NCI-H1417 treated with DMSO at 0.1 percent for 48 hours (cell line): ENCODE measurements around the gene GPSM3.
"Not testable (repeated sequence)": the region's sequence is repeated elsewhere in the genome, so short reads cannot be mapped to it uniquely, and the experiment has no call there.

Experiments used
- DNase-seq: peaks from one replicate; lab custom pipeline; 2025; lab: John Stamatoyannopoulos, UW

Gene GPSM3

DNA sequence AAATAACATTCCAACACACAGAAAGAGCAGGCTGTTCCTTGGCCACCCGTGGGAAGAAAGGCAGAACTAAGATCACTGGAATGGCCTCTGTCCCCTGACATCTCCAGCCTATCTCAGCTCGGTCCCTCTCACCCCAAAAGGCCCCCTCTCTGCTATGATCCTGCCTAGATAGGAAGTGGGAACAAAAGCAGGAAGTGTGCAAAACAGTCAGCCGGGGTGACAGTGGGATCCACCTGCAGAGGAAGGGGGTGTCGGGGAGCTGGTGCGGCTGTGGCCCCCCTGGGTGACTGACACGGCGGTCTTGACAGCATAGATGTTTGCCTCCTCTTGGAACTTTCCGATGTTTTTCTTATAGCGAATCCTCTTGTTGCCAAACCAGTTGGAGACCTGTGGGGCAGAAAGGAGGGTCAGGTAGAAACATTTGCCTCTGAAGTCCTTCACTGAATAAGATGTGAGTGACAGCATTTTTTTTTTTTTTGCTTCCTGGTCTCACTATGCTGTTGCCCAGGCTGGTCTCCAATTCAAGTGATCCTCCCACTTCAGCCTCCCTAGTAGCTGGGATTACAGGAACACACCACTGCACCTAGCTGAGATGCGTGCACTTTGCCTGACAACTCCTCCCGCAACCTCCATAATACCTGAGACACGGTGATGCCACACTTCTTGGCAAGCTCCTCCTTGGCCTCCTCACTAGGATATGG is 5.3 kb downstream of the GPSM3 start:
- no peak for DNase-seq

DNA sequence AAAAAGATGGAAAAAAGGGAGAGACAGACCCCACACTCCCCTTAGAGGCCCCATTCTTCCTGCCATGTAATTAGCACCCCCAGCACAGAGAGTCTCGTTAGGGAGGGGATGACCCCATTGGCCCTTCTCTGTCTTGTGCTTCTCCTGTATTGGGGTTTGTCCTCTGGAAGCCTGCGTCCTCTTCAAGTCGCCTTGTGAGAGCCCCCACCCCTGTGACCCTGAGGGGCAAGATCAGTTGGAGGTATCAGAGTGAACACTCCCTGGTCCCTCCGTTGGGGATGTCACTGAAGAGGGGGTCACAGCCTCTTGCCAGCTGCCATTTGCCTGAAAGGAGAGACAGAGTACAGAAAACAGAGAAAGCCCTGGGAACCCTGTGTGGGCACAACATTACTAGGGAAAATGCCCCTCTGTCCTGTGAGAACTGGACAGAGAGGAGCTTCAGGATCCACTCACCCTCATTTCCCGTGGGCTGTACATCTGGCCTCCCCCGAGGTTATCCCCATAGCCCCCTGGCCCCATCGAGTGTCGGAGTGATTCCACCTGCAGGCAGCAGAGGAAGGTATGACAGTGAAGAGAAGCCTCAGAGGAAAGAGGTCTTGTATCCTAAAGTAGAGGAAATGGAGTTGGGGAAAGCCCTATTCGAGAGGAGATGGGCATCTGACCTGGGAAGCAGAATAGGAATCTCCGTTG is 6.1 kb downstream of the GPSM3 start:
- DNase-seq: not testable (repeated sequence)

DNA sequence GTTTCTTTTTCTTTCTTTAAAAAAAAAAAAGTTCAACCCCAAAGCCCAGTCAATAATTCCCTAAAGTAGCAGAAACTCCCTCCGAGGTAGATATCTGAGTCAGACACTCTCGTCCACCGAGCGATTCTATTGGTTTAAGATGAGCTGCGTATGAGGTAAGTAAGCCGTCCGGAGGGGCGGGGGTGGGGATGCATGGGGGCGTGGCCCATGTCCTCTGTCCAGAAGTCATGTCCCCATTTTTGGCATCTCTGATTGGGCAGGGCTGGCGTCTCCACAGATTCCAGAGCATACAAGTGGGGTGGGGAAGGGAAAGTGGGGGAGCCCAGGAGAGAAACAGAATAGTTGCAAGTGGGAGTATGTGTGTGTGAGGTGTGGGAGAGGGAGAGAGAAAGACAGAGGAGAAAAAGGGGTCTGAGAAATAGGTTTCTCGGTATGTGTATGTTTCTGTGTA is 6.7 kb downstream of the GPSM3 start:
- not testable (repeated sequence) for DNase-seq

DNA sequence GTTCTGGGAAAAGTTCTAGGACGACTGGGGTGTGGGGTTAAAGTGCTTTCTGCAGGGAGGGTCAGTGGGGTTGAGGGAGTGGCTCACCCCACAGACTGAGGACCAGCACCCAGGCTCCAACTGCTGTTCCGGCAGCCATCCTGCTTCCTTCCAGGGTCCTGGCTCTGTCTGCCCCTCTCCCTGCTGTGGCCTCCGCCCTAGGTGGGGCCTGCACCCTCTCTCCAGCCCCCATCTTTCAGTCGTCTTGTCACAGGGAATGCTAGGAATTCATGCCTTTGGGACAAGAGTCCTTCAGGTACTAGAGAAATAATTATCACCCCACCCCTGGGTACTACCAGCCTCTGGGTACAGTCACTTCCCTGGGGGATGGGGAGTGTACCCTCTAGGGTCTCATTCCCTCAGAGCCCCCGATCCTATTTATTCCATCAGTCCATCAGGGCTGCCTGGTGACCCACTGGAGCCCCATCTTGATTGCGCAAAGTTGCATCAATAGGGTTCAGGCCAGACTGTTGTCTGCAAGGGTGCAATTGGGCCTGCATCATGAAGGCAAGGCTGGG is 8.3 kb downstream of the GPSM3 start, which contains the start of gene AGER:
AGER (minus strand) TSS at position 170 of the 557 bp plus-strand sequence; CDS start at position 139, 31 bp downstream.
- no peak for DNase-seq

DNA sequence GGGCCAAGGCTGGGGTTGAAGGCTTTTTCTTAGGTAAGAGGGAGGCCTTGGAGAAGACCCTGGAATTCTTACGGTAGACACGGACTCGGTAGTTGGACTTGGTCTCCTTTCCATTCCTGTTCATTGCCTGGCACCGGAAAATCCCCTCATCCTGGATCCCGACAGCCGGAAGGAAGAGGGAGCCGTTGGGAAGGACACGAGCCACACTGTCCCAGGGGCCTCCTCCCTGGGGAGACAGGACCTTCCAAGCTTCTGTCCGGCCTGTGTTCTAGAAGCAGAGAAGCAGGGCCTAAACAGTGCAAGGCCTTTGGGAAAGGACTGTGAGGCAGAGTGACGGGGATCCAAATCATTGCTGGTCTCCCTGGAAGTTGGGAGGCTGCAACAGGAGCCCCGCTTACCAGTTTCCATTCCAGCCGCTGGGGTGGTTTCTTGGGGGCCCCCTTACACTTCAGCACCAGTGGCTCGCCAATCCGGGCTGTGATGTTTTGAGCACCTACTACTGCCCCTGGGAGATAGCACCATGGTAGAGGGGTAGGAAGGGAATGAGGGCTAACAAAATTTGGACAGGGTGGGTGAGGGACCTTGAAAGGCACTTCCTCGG is 8.9 kb downstream of the GPSM3 start:
- no peak for DNase-seq

DNA sequence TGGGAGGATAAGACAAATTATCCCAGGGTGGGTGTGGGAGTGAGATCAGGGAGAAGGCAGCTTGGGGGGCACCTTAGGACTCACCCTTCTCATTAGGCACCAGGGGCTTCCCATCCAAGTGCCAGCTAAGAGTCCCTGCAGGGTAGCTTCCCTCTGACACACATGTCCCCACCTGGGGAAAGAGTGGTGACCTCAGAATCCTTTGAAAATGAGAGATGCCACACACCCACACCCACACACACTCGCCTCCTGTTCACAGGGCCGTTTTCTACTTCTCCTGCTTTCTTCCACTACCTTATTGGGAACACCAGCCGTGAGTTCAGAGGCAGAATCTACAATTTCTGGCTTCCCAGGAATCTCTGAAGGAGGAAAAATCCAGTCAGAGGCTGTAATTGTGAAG is 9.4 kb downstream of the GPSM3 start:
- no peak for DNase-seq

DNA sequence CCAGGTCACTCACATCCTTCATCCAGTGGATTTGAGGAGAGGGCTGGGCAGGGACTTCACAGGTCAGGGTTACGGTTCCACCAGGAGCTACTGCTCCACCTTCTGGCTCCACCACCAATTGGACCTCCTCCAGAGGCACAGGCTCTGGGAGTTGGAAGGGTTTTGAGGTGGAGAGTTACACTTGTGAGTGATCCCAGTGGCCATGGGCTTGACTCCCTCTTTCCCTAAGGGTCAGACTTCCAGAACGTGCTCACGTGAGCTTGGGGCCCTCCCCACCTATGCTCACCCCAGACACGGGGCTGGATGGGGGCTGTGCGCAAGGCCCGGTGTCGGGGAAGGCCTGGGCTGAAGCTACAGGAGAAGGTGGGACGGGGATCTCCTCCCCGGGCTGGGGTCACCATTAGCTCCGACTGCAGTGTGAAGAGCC is 9.9 kb downstream of the GPSM3 start:
- no peak for DNase-seq

DNA sequence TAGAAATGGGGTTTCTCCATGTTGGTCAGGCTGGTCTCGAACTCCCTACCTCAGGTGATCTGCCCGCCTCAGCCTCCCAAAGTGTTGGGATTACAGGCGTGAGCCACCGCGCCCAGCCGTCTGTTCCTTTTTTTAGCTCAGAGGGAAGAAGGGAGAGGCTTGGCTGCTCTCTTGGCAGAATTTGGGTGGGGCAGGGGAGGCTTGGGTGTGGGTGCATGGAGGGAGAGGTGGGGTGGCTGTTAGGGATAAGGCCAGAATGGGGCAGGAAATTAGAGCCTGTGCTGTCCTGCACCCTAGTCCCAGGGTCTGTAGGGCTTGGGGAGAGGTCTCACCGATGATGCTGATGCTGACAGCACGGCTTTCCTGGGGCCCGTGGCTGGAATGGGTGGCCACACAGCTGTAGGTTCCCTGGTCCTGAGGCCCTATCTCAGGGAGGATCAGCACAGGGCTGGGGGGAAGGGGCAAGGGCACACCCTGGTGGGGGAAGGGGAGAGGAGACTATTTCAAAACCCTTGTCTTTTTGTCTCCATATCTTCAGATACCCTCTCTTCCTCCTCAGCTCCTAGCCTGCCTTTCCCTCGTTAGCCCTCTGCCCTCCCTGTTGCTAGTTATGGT is 10.4 kb downstream of the GPSM3 start:
- no peak for DNase-seq

DNA sequence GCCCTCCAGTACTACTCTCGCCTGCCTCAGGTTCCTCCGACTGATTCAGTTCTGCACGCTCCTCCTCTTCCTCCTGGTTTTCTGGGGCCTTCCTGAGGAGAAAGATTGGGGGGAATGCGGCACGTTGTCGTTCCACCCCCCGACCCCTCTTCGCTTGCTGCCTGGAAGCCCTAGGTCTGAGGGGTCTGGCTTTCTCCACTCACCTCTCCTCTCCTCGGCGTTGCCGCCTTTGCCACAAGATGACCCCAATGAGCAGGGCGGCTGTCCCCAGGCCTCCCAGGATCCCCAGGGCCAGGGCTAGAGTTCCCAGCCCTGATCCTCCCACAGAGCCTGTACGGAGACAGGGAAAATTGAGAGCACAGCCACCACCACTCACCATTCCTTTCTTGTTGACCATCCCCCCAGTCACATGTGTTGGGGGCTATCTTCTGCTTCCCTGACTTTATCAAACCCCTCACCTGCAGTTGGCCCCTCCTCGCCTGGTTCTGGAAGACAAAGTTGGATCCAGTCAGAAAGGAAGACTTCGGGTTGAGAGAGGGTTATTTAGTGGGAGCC is 11.2 kb downstream of the GPSM3 start:
- no peak for DNase-seq

DNA sequence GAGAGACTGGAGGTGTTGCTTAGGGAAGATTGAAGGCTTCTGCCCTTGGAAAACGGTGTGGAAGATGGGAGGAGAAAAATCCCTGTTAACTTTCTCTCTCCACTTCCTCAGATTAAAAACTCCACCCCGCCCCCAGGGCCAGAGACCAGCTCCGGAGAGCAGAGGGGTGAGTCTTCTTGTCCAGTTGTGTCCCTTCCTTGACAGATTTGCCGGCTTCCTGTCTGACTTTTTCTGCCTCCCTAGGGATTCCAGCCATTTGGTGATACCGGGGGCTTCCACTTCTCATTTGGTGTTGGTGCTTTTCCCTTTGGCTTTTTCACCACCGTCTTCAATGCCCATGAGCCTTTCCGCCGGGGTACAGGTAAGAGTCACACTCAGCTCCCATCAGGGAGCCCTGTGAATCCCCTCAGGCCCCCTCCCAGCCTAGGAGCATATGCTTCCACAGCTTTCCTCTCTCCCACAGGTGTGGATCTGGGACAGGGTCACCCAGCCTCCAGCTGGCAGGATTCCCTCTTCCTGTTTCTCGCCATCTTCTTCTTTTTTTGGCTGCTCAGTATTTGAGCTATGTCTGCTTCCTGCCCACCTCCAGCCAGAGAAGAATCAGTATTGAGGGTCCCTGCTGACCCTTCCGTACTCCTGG is 12.6 kb downstream of the GPSM3 start:
- no peak for DNase-seq

DNA sequence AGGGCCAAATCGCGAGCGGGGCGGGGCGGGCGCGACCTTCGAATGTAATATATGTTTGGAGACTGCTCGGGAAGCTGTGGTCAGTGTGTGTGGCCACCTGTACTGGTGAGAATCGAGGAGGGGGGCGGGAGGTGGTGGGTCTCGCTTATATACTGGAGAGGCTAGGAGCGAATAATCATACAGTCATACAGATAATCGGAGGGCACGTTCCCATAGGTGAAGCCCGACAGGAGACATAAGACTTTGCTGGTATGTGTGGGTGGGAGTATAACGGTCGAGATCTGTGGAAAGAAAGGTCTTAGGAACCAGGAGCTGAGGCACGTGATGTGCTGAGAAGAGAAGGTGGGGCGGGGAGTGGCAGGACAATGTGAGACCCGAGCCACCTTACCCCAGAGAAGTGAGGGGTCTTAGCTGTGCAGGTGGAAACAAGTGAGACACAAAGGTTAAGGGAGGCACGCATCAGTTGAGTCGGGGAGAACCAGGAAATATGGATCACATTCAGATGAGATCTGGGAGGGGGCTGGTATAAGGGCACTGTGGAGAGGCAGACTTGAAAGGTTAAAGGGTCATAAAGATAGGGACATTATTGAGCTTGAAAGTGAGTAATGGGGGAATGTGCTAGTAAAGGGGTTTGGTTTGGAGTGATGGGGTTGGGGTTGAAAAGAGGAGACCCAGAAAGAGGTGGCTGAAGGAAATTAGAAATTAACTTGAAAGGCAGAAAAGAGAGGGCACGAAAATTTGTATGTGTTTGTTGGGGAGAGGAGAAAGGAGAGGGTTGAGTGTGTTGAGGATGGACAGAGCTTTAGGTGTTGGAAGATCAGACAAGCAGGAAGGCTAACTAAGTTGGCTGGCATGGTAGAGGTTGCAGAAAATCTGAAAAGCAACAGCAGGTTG is 13.6 kb downstream of the GPSM3 start:
- no peak for DNase-seq

DNA sequence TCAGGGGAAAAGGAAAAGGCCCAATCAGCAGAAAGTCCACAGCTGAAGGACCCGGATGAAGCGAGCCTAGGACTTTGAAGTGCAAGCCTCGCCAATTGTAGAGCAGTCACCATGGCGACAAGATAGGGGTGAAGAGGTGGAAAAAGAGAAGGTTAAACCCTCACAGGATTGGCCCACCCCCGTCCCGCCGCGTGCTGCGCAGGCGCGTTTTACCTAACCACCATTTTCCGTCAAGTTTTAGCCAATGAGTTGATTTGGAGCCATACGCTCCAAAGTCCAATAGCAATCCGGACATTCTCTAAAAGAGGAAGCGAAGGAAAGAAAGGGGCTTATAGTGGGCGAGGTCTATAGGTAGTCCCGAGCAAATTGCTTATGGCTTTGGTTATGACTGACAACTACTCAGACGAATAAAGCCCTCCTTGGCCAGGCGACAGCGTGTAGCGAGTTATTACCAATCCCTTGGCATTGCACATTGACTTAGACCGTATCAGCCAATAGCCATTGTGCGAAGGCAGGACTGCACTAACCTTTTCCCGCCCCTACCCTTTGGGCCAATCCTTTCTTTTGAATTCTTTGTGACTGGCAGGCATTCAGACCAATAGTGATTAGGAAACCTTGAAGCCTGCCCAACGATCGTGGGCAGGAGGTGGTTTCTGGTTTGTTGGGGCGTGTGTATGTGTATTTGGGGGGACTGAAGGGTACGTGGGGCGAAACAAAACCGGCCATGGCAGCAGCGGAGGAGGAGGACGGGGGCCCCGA is 14.5 kb downstream of the GPSM3 start, which contains the start of gene RNF5:
RNF5 (plus strand) TSS at position 618 of the 759 bp plus-strand sequence; CDS start at position 725, 107 bp downstream.
- peak; percentile 97 for DNase-seq

DNA sequence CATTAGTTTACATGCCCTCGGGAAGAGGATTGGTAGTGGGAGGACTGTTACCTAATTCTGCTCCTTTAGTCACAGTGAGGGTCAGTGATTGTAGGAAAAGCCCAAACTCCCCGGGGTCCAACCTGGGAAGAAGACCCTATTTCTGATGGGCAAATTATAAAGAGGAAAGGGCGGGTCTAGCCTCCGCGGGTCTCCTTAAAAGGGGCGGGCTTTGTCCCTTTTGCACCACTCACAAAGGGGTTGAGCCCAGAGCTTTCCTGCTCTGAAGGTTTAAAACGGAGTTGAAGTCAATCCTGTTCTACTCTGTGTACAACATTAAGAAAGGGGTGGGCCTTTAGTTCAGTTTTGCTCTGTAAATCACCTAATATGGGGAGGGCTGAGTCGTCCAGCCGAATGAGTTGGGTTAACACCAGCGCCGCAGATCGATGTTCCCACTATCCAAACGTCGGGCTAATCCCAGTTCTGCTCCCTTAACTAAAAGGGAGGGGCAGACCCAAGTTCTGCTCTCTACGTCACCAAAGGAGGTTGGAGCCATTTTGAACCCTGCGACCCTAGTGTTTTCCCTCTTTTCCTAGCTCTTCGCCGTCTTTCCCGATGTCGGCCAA is 15.2 kb downstream of the GPSM3 start:
- DNase-seq: no peak

DNA sequence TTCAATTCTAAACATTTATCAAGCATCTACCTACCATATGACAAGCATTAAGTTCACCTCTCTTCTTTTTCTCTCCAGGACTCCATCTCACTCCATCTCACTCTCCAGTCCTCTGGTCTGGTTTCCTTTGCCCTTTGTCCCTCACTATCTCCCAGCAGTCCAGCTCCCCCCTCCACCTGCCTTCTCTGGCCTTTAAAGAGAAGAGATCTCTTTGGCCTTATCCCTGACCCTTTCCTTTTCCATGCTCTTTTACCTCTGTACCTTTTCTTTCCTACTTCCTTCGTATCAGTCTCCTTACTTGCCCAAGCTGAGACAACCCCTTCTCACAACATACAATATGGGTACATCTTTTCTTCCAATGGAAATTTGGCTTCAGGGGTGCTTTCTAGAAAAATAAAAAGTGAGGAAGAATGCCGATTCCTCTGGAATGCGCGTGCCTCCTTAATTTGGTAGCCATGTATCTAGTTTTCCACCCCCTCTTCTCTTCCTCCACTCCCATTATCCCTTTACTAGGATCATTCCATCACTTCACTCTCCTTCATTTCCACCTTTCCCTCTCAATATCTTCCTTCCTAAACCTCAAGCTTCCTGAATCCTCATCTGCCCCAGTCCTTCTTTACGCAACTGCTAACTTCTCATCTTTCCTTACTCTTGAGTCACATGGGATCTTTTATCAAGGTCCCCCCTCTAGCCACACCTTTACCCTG is 15.8 kb downstream of the GPSM3 start:
- no peak for DNase-seq

DNA sequence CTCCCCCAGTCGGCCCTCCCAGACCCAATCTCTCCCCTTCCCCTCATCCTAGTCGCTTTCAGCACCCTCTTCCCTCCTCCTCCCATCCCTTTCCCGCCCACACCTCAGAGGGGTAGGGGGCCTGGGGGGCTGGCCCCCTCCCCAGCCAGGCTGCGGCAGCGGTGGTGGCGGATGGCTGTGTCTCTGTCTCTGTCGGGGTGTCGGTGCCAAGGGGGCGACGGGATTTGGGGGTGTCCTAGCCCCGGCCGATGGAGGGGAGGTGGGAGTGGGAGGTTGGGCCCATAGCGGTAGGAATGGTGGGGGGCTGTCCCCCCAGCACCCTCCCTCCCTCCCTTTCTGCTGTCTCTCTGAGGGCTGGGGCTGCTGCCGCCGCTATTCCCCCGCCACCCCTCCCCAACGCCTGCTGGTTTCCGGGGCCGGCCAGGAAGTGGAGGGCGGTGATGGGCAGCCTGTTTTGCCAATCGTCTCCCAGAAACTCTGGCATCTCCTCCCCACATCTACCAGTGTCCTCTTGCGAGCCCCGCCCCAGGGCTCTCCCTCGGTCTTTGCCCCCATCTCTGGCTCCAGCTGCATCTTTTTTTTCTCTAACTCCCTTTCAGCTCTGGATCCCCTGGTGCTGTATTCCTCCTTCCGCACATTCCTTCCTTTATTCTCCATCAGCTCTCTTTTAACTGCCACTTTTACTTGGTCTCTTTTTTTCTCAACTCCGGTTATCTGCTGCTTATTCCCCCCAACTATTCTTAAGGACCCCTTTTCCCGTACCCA is 16.6 kb downstream of the GPSM3 start, which contains the start of gene AGPAT1:
AGPAT1 (minus strand) TSS at position 374 of the 765 bp plus-strand sequence. CDS start 4,588 bp downstream, outside the sequence.
- peak; percentile 71 for DNase-seq

DNA sequence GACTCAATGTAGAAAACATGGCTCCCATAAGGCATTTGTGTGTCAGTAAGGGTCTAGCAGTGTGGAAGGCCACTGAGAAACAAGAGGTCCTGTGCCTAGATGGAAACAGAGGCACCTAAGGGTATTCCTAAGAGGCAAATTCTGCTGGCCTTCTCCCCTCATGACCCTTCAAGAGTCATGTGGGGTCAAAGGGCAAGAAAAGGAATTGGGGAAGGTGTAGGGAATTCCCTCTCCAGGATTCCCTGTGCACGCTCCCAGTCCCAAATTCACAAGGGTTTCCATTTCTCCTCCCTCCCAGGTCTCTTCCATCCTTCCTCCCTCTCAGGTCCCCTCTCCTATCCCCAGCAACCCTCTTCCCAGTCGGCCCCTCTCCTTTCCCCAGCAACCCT is 17.1 kb downstream of the GPSM3 start:
- no peak for DNase-seq

DNA sequence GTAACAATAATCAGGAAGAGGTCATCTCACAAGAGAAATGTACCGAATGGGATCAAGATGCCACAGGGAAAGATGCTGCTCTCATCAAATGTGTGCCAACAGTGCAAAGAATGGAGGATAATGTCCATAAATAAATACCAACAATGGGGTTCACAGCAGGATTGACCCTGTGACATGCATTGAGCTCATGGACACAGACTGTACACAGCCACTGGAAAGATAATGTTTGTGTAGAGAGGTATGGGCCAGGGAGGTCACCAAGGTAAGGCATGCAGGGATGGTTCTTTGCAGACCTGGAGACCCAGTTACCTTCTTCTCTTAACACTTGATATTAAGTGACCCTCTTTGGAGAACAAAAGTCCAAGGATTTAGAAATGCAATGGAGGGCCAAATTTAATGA is 18.0 kb downstream of the GPSM3 start:
- no peak for DNase-seq
